HG02623 (cell line): Measurements from ENCODE around the gene PPT1.
"Not testable (repeated sequence)": the region's sequence is repeated elsewhere in the genome, so short reads cannot be mapped to it uniquely, and the experiment has no call there.

Experiments used
- ATAC-seq: cut with Tn5 transposase; IDR thresholded peaks from one replicate; pipeline ENCODE4 v1.9.1; 2021; ENCODE audit warnings: moderate library complexity; ENCODE audit not compliant: unreplicated experiment

PPT1 gene

DNA sequence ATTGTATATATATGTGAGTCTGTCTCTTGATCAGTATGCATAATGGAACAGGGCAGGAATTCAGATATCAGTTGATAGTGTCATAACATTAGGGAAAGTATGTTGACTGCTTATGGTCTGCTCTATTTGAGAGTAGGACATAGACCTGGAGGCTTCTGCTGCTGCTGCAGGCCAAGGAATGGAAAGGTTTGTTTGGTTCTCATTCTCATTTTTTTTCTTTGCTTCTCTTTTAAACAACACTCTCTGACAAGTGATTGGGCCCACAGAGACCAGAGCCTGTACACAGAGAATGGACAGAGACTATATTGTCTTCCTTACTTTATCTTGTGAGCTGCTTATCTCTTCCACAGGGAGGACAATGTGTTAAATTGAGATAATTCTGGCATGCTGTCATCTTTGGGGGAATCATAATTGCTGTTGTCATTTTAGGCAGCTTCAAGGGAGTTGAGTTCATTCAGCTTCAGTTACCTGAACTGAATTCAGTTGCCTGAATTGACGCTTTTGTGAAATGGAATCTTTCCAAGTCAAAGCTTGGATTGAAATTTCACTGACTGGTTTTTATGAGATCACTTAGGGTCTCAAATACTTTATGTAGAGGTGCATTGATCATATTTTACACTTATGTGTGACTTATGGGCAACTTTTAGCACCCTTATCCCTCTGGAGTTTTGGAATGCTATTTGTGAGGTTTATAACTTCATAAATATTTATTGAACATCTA, 39.6 kb downstream of the PPT1 start:
- ATAC-seq: no peak

DNA sequence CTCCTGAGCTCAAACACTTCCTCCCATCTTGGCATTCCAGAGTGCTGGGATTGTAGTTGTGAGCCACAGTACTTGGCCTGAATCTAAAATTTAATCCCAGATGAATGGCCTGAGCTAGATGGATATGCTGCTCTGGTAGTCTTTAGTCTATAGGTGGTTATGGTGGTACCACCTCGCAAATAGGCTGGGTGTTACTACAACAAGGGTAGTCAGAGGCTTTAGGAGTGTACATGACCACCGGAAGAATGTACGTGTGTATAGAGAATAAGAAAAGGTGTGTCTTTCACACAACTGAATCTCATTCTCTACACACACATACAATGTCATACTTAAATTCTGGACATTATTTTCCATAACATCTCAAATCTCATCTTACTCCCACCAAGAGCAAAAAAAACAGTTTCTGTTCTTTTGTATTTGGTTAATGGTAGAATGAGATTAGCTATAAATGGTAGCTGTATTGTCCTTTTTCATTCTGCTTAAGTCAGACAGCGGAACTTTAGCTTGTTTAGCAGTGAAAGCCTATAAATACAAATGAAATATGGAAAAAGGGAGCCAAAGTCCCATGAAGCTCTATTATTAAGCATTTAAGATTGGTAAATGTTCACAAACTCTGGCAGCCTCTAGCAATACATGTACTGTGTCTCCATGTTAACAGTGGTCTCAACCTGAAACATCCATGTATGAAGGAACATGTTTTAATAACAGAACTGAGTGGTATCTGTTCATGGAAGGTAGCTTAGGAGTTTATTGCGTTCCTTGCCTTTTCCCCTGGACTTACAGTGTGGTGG, 40.3 kb downstream of the PPT1 start:
- ATAC-seq: no peak

GRCh38 chr1:40053138-40053887, 43.7 kb downstream of the PPT1 start:
- no peak for ATAC-seq

- no peak for ATAC-seq
These were observed 46.2 kb downstream of the PPT1 start for GRCh38 chr1:40050863-40051262.

DNA sequence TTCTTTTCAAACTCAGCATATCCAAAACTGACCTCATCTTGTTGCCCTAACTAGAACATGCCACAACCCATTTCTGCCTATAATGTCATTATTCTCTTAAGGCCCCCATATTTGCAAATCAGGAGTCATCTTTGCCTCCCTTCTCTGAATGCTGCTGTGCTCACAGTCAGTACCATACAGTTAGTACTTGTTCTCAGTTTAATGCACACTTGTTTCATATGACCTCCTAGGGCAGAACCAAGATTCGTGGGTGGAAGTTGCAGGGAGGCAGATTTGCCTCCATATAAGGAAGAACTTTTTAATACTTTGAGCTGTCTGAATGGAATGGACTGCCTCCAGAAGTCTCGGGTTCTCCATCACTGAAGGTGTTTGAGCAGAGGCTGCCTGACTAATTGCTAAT, 47.3 kb downstream of the PPT1 start:
- ATAC-seq: no peak

- no peak for ATAC-seq
These were observed 49.3 kb downstream of the PPT1 start for GRCh38 chr1:40047769-40048168.

- ATAC-seq: no peak
These were observed 49.8 kb downstream of the PPT1 start for GRCh38 chr1:40047276-40047675.

DNA sequence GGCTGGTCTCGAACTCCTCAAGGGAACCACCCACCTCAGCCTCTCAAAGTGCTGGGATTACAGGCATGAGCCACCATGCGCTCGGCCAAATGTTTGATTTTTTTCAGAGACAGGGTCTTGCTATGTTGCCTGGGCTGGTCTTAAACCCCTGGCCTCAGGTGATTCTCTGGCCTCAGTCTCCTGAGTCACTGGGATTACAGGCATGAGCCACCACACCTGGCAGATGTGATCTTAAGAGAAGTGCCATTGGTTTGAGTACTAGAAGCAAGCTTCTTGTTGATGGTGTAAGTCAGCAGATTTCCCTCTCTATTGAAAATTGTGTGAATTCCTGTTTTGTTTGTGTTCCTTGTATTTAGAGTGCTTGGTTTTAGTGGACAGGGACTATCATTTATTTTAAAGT, 51.3 kb downstream of the PPT1 start:
- ATAC-seq: no peak

GRCh38 chr1:40045182-40045581, 51.9 kb downstream of the PPT1 start:
- no peak for ATAC-seq

DNA sequence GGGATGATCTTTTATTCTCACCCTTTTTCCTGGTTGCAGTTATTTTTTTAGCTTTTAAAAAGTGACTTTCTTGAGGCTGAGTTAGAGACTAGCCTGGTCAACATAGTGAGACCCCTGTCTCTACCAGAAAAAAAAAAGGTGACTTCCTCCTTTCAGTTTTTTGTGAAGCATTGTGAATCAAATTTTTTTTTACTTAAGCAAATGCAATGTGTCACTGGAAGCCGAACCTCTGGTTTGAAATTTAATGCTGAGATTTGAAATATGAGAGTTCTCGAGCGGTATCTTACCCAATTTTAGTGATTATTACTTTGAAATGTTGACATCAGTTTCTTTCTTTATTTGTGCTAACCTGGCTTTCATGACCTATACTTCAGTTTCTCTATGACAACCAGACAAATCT, 52.9 kb downstream of the PPT1 start:
- no peak for ATAC-seq

DNA sequence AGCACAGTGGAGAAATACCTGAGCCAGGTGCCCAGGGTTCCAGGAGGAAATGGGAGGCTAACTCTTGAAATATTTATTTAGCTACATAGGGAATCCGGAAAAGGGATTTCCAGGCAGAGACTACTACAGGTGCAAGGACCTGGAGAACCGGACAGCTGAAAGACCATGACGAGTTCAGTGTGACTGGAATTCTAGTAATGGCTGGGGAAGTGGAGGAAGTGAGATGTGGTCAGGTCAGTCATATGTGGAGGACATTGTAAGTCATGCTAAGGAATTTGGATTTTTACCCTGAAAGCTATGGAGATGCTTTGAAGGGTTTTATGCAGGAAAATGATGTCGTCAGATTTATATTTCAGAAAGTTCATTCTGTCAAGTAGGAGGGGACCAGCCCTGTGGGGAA, 54.7 kb downstream of the PPT1 start:
- ATAC-seq: no peak

GRCh38 chr1:40041466-40041838, 55.6 kb downstream of the PPT1 start:
- no peak for ATAC-seq

DNA sequence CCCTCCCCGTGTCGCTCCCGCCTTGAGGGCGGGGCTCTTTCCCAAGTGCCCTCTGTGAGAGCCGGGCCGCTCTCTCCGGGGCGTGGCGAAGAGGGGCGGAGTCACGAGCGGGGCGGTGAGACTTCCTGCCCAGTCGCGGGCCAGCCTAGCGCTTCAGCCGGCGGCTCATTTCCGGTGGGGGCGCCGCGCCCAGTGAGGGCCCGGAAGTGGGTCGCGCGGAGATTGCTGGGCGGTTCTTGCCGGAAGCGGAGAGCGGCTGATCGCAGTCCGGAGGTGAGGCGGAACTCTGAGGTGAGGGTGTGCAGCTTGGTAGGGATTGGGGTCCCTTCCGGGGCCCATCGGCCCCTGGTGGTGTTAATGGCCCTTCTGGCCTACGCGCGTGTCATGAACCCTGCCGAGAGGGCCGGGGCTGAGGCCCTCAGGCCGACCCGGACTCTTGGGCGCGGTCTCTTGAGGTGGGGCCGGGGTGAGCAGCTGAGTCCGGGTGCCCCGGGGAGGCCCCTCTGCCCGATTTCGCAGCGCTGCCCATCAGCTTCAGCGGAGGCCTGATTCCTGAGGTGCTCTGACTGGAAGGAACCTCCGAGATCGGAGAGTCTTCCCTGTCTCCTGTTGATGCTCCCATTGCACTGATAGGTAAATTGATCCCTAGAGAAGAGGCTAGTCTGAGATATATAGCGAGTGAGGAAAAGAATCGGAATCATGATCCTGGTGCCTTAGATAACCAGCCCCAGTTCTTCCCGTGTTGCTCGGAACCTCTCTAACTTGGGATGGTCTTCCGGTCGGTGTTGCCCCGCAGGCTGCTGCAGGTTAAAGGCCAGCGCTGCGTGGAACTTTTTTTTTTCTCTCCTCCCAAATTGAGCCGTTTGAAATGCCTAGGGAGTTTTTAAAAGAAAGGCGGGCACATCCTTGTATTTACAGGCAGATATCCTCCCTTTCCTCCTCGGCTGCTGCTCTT, 56.3 kb downstream of the PPT1 start, which contains the start of gene CAP1:
Gene CAP1 (plus strand): TSS at position 219 of the 955 bp plus-strand sequence. CDS start 18,618 bp downstream, outside the sequence.
- peak; percentile 82 for ATAC-seq

DNA sequence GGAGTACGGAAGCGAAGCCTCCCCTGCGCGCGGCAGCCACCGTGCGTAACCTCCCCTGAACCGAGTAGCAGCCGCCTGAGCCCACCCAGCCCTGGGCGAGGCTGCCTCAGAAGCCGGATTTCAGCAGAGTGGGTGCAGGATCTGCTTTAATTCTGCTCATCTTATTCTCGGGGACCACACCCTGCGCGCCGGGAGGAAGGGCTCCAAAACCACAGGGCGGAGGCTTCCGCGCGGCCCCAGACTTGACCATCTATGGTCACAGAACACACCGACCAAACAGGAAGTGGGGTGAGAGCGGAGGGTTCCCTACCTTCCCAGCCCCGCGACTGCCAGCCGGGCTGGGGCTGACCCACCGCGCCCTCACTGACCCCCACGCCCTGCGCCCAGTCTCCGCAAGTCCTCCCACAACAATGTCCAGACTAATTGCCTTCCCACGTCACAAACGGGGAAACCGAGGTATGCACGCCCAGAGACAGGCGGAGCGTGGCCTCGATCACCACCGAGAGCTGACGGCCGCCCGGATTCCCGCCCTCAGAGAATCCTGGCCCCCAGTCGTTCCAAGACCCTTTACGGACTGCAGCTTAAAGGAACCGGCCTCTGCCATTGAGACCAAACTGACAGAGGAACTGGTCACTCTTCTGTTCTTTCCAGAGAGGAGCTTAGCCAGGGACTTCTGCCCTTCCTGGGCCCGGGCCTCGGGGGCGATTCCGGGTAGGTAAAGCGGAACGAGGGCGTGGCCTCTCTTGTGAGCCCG, 57.1 kb downstream of the PPT1 start:
- ATAC-seq: peak; percentile 59

GRCh38 chr1:40039245-40039756, 57.8 kb downstream of the PPT1 start:
- no peak for ATAC-seq

DNA sequence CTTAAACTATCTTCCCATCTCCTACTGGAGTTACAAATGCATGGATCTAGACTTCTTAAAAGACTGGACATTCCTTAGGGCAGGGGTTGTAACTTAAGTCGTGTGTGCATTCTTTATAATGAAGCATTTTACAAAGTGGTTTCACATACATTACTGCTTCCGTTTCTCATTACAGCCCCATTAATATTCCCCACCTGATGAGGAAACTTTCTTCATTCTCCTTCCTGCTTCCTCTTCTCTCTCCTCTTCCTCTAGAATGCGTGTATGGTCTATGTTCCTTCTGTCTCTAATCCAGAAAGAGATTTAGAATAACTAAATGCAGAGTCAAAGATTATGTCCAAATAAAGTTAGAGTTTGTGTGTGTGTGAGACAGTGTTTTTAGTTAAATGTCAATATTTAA, 58.4 kb downstream of the PPT1 start:
- ATAC-seq: no peak

DNA sequence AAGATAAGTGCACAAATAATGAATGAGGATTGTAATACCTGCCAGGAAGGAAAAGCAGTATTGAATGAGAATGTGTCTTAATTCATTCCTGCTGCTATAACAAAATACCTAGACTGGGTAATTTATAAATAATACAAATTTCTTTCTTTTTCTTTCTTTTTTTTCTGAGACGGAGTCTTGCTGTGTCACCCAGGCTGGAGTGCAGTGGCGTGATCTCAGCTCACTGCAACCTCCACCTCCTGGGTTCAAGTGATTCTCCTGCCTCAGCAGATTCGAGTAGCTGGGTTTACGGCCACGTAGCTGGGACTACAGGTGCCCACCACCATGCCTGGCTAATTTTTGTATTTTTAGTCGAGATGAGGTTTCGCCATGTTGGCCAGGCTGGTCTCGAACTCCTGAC, 59.8 kb downstream of the PPT1 start:
- ATAC-seq: not testable (repeated sequence)

GRCh38 chr1:40036574-40036973, 60.5 kb downstream of the PPT1 start:
- ATAC-seq: no peak

DNA sequence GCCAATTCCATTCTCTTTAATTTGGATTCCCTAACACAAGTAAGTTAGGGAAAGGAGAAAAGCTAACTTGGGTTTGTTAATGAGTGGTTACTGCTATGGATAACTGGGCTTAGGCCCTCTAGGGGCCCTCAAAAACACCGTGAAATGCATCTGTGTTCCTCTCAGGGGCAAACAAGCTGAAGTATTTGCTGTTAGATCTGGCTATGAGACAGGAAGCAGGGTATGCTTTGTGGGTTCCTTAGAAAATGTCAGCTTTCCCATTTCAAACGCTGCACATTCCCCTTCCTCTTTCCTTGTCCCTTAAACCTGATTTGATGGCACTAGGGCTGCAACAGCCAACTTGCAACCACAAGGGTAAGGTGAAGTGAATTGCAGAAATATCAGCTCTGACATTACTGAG, 62.2 kb downstream of the PPT1 start:
- ATAC-seq: no peak
